GM11168 (cell line): ENCODE results near the gene ACTR3C.
"Not testable (repeated sequence)": the region's sequence is repeated elsewhere in the genome, so short reads cannot be mapped to it uniquely, and the experiment has no call there.

Experiments used
- in situ Hi-C: fragments of 300-500 bp; cut with MboI; formaldehyde crosslinking; loops from one replicate; pipeline ENCODE4 v1.12.0; 2022; ENCODE audit warnings: low sequenced_read_pairs; ENCODE audit not compliant: unreplicated experiment

Gene ACTR3C

GRCh38 chr7:150321788-150322113, 1.6 kb downstream of the ACTR3C start:
- in situ Hi-C loops: no loop called here

DNA sequence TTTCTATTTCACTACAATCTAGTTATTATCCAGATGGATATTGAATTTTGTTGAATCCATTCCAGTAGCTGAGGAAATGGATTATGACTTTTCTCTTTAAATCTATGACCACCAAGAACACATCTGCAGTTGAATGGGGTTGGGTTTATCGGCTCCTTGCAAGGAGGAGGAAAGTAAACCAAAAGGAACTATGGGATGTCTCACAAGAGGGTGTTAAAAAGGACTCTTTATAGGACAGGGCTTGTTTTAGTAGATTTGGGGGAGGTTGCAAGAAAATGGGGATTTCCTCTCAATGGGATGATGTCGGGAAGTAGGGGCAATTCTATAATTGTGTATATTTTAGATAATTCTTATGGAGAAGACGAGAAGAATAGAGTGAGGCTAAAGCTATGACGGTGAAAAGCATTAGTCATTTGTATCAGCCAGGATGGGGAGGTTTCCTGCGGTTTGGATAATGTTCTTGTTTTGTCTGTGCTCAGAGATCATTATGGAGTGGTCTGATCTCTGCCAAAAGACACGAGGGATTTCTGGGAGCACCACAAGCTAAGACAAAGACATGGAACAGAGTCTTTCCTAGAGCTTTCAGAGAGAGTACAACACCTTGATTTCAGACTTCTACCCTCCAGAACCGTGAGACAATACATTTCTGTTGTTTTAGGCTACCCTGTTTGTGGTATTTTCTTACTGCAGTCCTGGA, 5.4 kb downstream of the ACTR3C start:
- in situ Hi-C loops: no loop called here

- in situ Hi-C loops: not testable (repeated sequence)
Measured at GRCh38 chr7:150316987-150317386, 6.4 kb downstream of the ACTR3C start.

- in situ Hi-C loops: no loop called here
Measured at GRCh38 chr7:150314639-150315239, 8.6 kb downstream of the ACTR3C start.

DNA sequence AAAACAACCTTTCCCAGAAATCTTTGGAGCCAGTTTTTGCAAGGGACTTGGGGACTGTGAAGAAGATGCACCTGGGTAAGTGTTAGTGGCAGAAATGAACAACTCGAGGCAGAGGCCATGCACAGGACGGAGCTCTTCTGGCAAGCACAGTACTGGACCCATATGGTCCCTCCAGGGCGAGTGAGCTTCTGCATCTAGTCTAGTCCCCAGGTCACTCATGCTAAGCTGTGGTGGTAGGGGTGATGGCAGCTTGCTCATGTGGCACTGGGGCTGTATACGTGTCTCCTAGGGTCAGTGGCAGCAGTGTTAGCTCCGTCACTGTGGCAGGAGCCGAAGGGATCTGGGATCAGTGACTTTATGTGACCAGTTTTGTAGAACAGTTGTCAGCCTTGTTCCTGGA, 9.5 kb downstream of the ACTR3C start:
- in situ Hi-C loops: no loop called here

DNA sequence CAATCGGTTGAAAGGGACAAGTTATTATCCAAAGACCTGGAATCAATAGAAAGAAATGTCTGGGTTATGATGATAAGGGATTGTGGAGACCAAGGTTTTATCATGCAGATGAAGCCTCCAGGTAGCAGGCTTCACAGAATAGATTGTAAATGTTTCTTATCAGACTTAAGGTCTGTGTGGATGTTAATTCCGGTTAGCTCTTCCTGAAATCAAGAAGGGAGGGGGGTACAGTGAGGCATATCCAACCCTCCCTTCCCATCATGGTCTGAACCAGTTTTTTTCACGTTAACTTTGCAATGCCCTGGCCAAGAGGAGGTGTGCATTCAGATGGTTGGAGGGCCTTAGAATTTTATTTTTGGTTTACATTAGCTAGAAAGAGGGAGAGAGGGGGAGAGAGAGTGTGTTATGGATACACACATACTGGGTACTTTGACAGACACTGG, 10.0 kb downstream of the ACTR3C start:
- in situ Hi-C loops: no loop called here

- in situ Hi-C loops: not testable (repeated sequence)
Measured at GRCh38 chr7:150312649-150313366, 10.5 kb downstream of the ACTR3C start.

GRCh38 chr7:150311711-150312110, 11.6 kb downstream of the ACTR3C start:
- in situ Hi-C loops: no loop called here

GRCh38 chr7:150311146-150311545, 12.2 kb downstream of the ACTR3C start:
- in situ Hi-C loops: no loop called here

DNA sequence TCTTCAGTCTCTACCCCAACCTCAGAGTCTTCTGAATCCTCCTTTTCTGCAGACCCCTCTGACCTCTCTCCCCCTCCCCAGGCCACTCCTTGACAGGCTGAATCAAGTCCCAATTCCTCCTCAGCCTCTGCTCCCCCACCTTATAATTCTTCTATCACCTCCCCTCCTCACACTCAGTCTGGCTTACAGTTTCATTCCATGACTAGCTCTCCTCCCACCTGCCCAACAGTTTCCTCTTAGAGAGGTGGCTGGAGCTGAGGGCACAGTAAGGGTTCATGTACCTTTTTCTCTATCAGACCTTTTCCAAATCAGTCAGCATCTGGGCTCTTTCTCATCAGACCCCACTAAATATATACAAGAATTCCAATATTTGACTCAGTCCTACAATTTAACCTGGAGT, 14.8 kb downstream of the ACTR3C start:
- in situ Hi-C loops: no loop called here

GRCh38 chr7:150307904-150308303, 15.4 kb downstream of the ACTR3C start:
- in situ Hi-C loops: no loop called here

DNA sequence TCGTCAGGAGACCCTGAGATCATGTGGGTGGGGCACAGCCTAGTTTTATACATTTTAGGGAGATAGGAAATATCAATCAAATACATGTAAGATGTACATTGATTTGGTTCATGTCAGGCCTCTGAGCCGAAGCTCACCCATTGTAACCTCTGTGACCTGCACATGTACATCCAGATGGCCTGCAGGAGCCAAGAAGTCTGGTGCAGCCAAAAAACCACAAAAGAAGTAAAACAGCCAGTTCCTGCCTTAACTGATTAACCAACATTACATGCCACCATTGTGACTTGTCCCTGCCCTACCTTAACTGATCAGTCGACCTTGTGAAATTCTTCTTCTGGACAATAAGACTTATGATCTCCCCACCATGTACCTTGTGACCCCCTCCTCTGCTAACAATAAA, 16.2 kb downstream of the ACTR3C start:
- in situ Hi-C loops: no loop called here

DNA sequence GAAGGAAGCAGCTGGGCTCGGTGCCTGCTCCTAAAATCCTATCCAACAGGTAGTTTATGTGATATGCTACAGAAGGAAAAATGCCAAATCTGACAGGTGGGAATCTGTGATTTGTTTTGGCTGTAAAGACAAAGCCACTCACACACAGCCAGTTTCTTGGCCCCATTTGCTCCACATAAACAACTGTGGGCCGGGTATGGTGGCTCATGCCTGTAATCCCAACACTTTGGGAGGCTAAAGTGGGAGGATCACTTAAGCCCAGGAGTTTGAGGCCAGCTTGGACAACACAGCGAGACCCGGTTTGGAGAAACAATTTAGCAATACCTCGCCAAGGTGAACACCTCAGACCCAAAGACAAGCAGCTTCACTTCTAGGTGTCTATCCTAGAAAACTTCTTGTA, 17.0 kb downstream of the ACTR3C start:
- in situ Hi-C loops: not testable (repeated sequence)

GRCh38 chr7:150305903-150306284, 17.5 kb downstream of the ACTR3C start:
- in situ Hi-C loops: not testable (repeated sequence)

GRCh38 chr7:150305259-150305902, 18.0 kb downstream of the ACTR3C start:
- in situ Hi-C loops: not testable (repeated sequence)

- in situ Hi-C loops: not testable (repeated sequence)
Measured at GRCh38 chr7:150304499-150305258, 18.7 kb downstream of the ACTR3C start.

GRCh38 chr7:150302908-150303310, 20.4 kb downstream of the ACTR3C start:
- in situ Hi-C loops: not testable (repeated sequence)

GRCh38 chr7:150297978-150298377, 25.4 kb downstream of the ACTR3C start:
- in situ Hi-C loops: not testable (repeated sequence)

- in situ Hi-C loops: not testable (repeated sequence)
Measured at GRCh38 chr7:150296802-150297201, 26.5 kb downstream of the ACTR3C start.

DNA sequence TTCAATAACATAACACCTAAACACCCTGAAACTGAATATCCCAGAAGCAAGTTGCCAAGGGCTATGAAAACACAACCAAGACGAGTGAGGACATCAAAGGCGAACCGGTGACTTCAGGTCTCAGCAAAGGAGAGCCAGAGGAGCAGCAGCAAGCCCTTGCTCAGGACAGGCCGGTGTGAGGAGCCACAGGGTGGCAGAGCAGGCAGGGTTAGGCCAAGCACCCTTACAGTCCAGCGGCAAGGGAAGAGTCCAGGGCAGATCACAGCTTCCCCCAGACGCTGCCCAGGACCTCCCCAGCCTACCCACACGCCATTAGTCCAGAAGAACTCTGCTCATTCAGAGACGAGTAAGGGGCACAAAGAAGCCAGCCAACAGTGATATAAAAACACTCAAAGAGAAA, 27.7 kb downstream of the ACTR3C start:
- in situ Hi-C loops: not testable (repeated sequence)
